SU-DHL-6 (cell line): ENCODE results near the gene PIK3CA.

Experiments used
- CTCF ChIP-seq: fragments of 200-600 bp; sonication (generic); IDR thresholded peaks from one replicate; pipeline ENCODE4 v1.5.1; 2017; ENCODE audit warnings: antibody characterized with exemption, mild to moderate bottlenecking, low read length, moderate library complexity; ENCODE audit not compliant: insufficient read depth, poor library complexity, severe bottlenecking
- EZH2phosphoT487 ChIP-seq: fragments of 200-600 bp; sonication (generic), shearing (Covaris generic); conservative IDR thresholded peaks from 2 replicates; pipeline ENCODE4 v1.6.1; 2018; ENCODE audit warnings: mild to moderate bottlenecking, antibody characterized with exemption, low read length, moderate library complexity, mixed read lengths

DNA sequence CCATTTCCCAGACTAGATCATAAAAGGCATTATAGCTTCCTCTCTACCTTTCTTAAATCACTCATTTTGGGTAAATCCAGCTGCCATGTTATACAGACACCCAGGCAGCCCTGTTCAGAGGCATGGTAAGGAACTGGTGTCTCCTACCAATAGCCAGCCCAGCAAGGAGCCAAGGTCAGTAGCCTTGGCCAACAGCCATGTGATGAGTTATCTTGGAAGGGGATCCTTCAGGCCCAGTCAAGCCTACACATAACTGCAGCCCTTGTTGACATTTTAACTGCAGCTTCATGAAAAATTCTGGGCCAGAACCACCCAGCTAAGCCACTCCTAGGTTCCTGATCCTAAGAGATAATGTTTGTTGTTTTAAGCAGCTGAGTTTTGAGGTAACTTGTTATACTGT is 47.5 kb upstream of the PIK3CA start:
- TF ChIP-seq EZH2phosphoT487: no peak
- TF ChIP-seq CTCF: no peak
